ENCODE results near the gene SPSB3. TPM values are rescaled to one million over a fixed set of nuclear protein-coding genes. Genes with fewer than 3 reads are reported as not detected.

SPSB3 gene
- total and polyA plus RNA-seq, 2 experiments from 2014 or later = 27.1 to 34.7 TPM

GRCh38 chr16:1788708-1789100 lies 6.3 kb upstream of the SPSB3 start:
- DNase-seq (ENCODE audit: low spot score) (no peak), ATAC-seq (no peak)
- H3K4me1 ChIP-seq (ENCODE audit: insufficient read depth) = no peaks in the 10 kb centered on the region
- no peaks in the 10 kb centered on the region for H3K4me1 Mint-ChIP-seq
- H3F3A ChIP-seq (replicated peaks; ENCODE audit: low read depth) = no peaks in the 10 kb centered on the region
- H4K20me1 ChIP-seq (replicated peaks; ENCODE audit: insufficient read depth) = peaks cover 14% of the 10 kb centered on the region
- no peaks in the 10 kb centered on the region for H3K9me2 ChIP-seq (ENCODE audit: insufficient read depth)
- H3K27ac Mint-ChIP-seq = no peak overlapping the region
- H3K27me3 Mint-ChIP-seq (ENCODE audit: insufficient read depth, low read depth, poor library complexity) = peaks cover 6% of the 10 kb centered on the region
- H3K27ac ChIP-seq (ENCODE audit: low read depth) = no peak overlapping the region
- H3K4me3 ChIP-seq = no peak overlapping the region
- H3K27me3 ChIP-seq (ENCODE audit: insufficient read depth) = no peaks in the 10 kb centered on the region
- no peak for TF ChIP-seq CTCF (conservative IDR thresholded peaks at IDR 0.05; ENCODE audit: low read depth in 2 of 2)
- no peak for TF ChIP-seq CREB1 (CRISPR knock-in tag; IDR thresholded peaks at IDR 0.05; ENCODE audit: low read depth)
- TF ChIP-seq EZH2phosphoT487 (IDR thresholded peaks at IDR 0.05; ENCODE audit: unreplicated experiment) = no peak
- no peak for TF ChIP-seq ZNF114 (CRISPR knock-in tag; IDR thresholded peaks at IDR 0.05)
- no peak for TF ChIP-seq POLR2AphosphoS5 (IDR thresholded peaks at IDR 0.05; ENCODE audit: low read depth)
- TF ChIP-seq JUNB (IDR thresholded peaks at IDR 0.05; ENCODE audit: unreplicated experiment) = no peak
- TF ChIP-seq ZNF331 (CRISPR knock-in tag; IDR thresholded peaks at IDR 0.05; ENCODE audit: low read depth) = no peak
- no peak for TF ChIP-seq ZNF462 (CRISPR knock-in tag; IDR thresholded peaks at IDR 0.05)
- TF ChIP-seq REST (IDR thresholded peaks at IDR 0.05; ENCODE audit: unreplicated experiment) = no peak
- TF ChIP-seq EZH2 (IDR thresholded peaks at IDR 0.05; ENCODE audit: low read depth, unreplicated experiment) = no peak
- no peak for TF ChIP-seq NANOG (IDR thresholded peaks at IDR 0.05; ENCODE audit: borderline replicate concordance)
- no peak for TF ChIP-seq STAT1 (IDR thresholded peaks at IDR 0.05; ENCODE audit: unreplicated experiment)
- no peak for TF ChIP-seq ETS1 (IDR thresholded peaks at IDR 0.05)
- peaks cover 5% of the 10 kb centered on the region; the same call in 1 of the 3 replicates for H3K36me3 Mint-ChIP-seq (ENCODE audit: low read depth)
- H3K79me2 ChIP-seq (replicated peaks; ENCODE audit: insufficient read depth) = peaks cover 29% of the 10 kb centered on the region
- no peak overlapping the region for H2AFZ ChIP-seq
- H3K36me3 ChIP-seq (ENCODE audit: insufficient read depth) = no peaks in the 10 kb centered on the region
- no peak overlapping the region for H3K4me3 Mint-ChIP-seq
- peaks cover 2% of the 10 kb centered on the region; the same call in 1 of the 3 replicates for H3K9me3 Mint-ChIP-seq
- no peak overlapping the region for H3K4me2 ChIP-seq

Measured in GM23338 (cell line).